H1 (cell line): Measurements from ENCODE around the gene AMIGO2. TPM values are rescaled to one million over a fixed set of nuclear protein-coding genes. Genes with fewer than 3 reads are reported as not detected.

Experiments
- CHD1 ChIP-seq: IDR thresholded peaks from 2 replicates; pipeline ENCODE4 v1.6.1; 2012; ENCODE audit warnings: low read depth, low read length, improper control_type of control experiment
- NANOG ChIP-seq: IDR thresholded peaks from 2 replicates; pipeline ENCODE4 v1.6.1; 2011; ENCODE audit warnings: low read length, low read depth, mild to moderate bottlenecking, inconsistent platforms; ENCODE audit not compliant: insufficient read depth, poor library complexity, severe bottlenecking
- SP1 ChIP-seq: IDR thresholded peaks from 2 replicates; pipeline ENCODE4 v1.6.1; 2011; ENCODE audit warnings: low read depth, low read length
- polyA plus RNA-seq, 7 experiments: library from polyadenylated mRNA; depleted of rRNA in 3 of 7; stranded (reverse) in 5 of 7; unstranded in 2 of 7; fragments of >200 nt in 5 of 7; fragments of 200-250 nt in 2 of 7; gene quantifications; 1 replicate in 5 of 7; 2 replicates in 1 of 7; 4 replicates in 1 of 7; pipeline versions ENCODE4 v1.2.1 to v1.2.3, GENCODE V29; 2011 to 2013; ENCODE audit warnings: missing spikeins in 2 of 7, mixed read lengths in 2 of 7
- total RNA-seq: library from RNA; stranded (reverse); fragmentation: NEBNext Ultra II Directional; extraction: Animal tissue kit (Norgen Biotek cat#: 25700); gene quantifications from 2 replicates; pipeline ENCODE4 v1.2.1, GENCODE V29; 2021
- TF ChIP-seq, protein P1 (sequence below): IDR thresholded peaks from 2 replicates; pipeline ENCODE4 v1.6.1; 2012; ENCODE audit warnings: inconsistent platforms

The AMIGO2 gene
- total and polyA plus RNA-seq, 2 of the 8 experiments (the other 6 are each of a cell fraction or from before 2014, with no cell fraction given) = 1.7 to 3.3 TPM

DNA sequence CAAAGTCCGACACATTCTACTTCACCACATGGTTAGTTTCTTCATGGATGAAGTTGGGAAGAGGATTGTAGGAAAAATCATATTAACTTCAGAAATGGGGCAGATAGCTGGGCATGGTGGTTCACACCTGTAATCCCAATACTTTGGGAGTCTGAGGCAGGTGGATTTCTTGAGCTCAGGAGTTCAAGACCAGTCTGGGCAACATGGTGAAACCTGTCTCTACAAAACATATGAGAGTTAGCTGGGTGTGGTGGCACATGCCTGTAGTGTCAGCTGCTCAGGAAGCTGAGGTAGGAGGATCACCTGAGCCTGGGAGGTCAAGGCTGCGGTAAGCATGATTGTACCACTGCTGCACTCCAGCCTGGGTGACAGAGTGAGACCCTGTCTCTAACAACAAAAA lies 49.9 kb downstream of the AMIGO2 start (continued):
- TF ChIP-seq, protein P1, sequence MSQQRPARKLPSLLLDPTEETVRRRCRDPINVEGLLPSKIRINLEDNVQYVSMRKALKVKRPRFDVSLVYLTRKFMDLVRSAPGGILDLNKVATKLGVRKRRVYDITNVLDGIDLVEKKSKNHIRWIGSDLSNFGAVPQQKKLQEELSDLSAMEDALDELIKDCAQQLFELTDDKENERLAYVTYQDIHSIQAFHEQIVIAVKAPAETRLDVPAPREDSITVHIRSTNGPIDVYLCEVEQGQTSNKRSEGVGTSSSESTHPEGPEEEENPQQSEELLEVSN = no peak
- TF ChIP-seq NANOG (no peak), CHD1 (no peak), SP1 (no peak)
